ENCODE measurements around the gene GPX3.
A peak's percentile ranks its signal among the peaks of the same experiment; 100 is the strongest.

GPX3 gene

GRCh38 chr5:151020304-151021110 lies at the start of gene GPX3:
Gene GPX3 (plus strand): TSS chr5:151020591. CDS start chr5:151020655, 64 bp downstream.
- DNase-seq (ENCODE audit: low read depth), result peak; percentile 44

- DNase-seq (ENCODE audit: low read depth), result no peak
These were observed 41.8 kb upstream of the GPX3 start for GRCh38 chr5:150978590-150978989.

DNA sequence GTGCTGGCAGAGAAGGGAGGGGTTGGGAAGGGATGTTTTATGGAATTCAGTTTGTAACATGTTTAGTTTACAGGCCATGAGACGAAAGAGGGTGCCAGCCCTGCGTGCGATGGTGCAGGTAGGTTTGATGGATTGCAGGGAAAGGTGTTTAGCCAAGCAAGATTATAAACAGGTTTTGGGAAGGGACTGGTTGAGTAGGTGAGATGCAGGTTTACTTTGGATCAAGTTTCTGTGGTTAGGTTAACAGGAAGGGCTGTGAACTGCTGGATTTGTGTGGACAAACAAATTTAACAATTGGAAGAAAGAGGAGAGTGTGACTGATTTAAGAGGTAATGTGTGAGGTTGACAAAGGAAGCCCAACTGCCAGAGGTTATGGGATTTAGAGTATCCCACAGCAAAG lies 32.6 kb upstream of the GPX3 start:
- DNase-seq (ENCODE audit: low read depth), result no peak

GRCh38 chr5:150989695-150990094 lies 30.7 kb upstream of the GPX3 start:
- DNase-seq (ENCODE audit: low read depth), result peak; percentile 15

DNA sequence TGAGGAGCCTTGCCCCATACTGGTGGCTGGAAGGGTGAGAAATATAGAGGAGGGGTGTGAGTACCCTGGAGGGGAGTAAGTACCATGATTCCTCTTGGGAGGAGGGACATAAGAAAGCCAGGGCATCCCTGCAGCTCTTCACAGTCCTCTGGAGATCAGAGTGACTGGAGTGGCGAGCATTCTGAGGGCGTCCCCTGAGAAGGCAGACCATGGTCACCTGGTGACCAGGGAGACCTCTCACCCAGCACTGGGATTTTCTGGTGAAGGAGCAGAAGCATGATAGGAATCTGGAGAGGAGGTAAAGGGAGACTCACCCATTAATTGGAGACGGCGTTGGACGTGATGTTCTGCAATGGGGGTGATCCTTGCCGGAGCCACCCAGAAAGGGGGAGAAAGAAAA lies 27.7 kb upstream of the GPX3 start:
- DNase-seq (ENCODE audit: low read depth), result no peak

GRCh38 chr5:150993422-150993821 lies 27.0 kb upstream of the GPX3 start:
- no peak for DNase-seq (ENCODE audit: low read depth)

GRCh38 chr5:150993826-150994412 lies 26.5 kb upstream of the GPX3 start:
- no peak for DNase-seq (ENCODE audit: low read depth)

DNA sequence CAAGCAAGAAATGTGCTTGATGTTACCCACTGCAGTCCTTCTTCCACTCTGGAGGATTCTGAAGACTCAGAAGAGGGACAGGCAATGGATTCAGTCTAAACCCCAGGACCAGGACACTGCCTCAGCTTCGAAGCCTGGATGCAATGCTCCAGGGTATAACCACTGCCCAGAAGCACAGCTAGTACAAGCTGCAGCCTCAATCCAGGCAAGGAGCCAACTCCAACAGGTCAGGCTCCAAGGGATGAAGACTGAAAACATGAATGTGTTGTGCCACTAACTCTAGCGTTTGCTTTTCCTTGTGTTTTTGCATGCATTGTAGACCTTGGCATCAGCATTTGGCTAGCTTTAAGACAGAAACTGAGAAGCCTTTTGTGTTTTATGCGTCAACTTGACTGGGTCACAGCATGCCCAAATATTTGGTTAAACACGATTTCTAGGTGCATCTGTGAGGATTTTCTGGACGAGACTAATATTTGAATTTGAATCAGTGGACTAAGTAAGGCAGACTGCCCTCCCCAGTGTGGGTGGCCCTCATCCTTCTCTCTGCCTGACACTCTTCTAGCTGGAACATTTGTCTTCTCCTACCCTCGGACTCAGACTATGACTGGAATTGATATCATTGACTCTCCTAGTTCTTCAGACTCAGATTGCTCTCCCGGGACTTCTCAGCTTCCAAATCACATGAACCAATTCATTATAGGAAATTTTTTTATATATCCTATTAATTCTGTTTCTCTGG lies 20.5 kb upstream of the GPX3 start:
- no peak for DNase-seq (ENCODE audit: low read depth)

DNA sequence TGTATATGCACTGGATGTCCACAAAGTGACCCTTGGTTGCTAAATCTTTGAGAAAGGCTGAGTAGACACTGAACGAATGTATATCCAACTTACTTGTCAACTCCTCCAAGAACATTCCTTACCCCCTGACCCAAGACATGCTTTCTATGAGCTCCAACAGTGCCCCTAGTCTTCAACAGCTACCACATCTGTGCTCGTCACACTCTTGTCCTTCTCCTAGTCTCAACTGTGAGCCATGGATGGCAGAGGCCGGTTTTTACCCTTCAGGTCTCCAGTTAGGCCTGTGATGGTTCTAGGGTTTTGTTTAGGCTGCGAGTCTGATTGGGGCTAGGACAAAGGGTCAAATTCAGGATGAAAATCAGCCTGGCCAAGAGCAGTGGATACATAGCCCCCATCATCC lies 19.0 kb upstream of the GPX3 start:
- DNase-seq (ENCODE audit: low read depth), result no peak

DNA sequence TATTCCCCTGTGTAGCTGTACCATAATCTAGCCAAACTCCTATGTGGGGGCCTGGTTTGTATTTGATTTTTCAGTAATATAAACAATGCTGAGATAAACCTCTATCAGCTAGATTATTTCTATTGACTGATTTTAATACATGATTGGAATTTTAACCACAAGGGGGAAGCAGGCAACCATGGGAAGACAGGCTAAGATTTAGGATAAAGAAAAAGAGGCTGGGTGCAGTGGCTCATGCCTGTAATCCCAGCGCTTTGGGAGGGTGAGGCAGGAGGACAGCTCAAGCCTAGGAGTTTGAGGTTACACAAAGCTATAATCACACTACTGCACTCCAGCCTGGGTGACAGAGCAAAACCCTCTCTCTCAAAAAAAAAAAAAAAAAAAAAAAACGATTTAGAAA lies 18.1 kb upstream of the GPX3 start:
- DNase-seq (ENCODE audit: low read depth), result peak; percentile 67

DNA sequence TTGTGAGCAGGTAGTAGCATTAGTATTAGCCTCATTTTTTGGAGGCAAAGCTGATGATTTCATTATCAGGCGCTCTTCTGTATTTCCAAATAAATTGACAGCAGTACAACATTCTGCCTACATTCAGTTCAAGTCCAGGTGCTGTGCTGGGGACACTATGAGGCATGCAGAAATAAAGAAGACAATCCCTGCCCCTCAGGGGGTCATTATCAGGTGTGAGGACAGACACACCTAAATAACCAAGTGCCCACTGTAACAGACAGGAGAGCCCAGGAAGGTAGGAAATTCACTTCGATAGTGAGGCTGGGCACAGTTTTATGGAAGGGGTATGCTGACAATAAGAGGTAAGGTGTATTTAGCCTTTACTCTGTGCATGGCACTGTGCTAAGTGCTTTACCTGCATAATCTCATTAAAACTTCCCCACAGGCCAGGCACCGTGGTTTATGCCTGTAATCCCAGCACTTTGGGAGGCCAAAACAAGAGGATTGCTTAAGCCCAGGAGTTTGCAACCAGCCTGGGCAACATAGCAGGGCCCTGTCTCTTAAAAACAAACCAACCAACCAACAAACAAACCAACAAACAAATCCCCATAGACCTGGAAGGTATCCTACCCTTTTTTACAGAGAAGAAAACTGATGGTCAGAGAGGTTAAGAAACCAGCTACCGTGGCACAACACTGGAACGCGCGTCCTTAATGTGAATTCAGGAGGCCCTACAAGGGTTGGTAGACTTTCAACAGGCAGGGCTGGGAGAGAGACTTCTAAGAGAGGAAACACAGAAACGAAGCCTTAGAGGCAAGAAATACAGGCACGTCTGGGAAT lies 17.5 kb upstream of the GPX3 start:
- no peak for DNase-seq (ENCODE audit: low read depth)

GRCh38 chr5:151003503-151003860 lies 16.9 kb upstream of the GPX3 start:
- DNase-seq (ENCODE audit: low read depth), result no peak

DNA sequence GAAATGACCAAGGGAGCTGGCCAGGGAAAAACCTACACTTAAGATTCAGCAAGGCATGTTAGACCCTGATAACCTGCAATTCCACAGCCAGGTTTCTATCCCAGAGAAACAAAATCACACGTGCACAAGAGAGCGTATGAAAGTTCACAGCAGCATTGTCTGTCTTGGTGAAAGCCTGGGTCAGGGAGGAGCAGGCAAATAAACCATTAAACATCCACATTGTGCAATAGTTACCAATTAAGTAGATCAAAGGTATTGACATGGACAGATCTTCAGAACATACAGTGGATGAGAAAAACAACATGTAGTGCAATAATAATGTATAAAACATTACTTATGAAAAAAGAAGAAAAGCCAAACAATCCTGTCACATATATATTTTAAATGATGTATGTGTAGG lies 15.9 kb upstream of the GPX3 start:
- DNase-seq (ENCODE audit: low read depth), result no peak

- no peak for DNase-seq (ENCODE audit: low read depth)
These were observed 15.0 kb upstream of the GPX3 start for GRCh38 chr5:151005187-151005949.

DNA sequence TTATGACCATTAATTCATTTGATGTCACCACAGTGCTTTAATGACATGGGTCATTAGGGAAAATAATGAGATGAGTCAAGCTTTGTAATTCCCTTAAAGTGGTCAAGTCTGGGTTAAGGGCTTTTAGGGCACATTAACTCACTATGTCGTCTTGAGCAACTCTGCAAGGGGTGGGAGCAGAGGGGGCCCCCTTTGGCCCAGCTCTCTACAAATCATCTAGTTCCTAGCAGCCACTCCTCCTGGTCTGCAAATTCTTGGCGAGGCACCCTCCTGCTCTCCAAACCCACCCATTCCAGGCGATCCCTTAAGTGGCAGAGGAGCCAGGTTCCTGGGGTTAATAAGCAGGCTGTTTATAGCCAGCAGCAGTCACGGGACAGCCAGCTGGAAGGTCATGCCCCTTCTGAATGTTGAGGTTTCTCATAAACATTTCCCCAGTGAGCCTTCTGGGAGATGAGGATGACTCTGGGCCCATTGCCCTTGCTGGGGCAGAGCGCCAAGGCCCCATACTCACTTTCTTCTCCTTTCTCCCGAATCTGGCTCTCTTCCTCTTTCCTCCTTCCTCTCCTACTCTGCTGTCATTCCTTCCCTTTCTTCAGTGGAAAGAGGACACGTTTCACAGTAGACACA lies 14.3 kb upstream of the GPX3 start:
- peak; percentile 19 for DNase-seq (ENCODE audit: low read depth)

- no peak for DNase-seq (ENCODE audit: low read depth)
These were observed 13.6 kb upstream of the GPX3 start for GRCh38 chr5:151006704-151007334.

- DNase-seq (ENCODE audit: low read depth), result no peak
These were observed 12.8 kb upstream of the GPX3 start for GRCh38 chr5:151007430-151008209.

GRCh38 chr5:151008210-151008491 lies 12.2 kb upstream of the GPX3 start:
- DNase-seq (ENCODE audit: low read depth), result no peak

DNA sequence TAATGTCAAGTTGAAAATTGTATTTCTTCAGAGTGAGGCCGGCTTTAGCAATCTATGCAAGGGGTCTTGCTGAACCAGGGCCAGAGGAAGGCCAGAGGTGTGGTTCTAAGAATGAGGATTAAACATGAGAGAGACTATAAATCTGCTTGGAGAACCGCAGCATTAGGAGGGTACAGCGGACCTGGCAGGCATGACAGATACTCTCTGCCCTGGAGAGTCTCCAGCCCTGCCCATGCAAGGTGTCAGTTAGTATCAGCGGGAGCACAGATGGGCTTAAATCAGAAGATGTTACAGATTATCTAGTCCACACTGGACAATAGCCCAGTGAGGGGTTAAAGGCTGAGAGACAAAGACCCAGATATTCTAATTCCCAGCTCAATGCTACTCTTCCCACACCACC lies 11.5 kb upstream of the GPX3 start:
- DNase-seq (ENCODE audit: low read depth), result no peak

- no peak for DNase-seq (ENCODE audit: low read depth)
These were observed 7.5 kb upstream of the GPX3 start for GRCh38 chr5:151012862-151013261.
